Stimulated activated CD4-positive, alpha-beta T cell treated with anti-CD3 and anti-CD28 coated beads, Interleukin-15, amount 100 ng/mL, for 24 hours (primary cell): ENCODE measurements around the gene IL1RAPL2.
"Not testable (repeated sequence)": the region's sequence is repeated elsewhere in the genome, so short reads cannot be mapped to it uniquely, and the experiment has no call there.

Experiments used
- DNase-seq: peaks from one replicate; pipeline ENCODE4 v3.0.0-alpha.2; 2020

Gene IL1RAPL2

GRCh38 chrX:104863466-104863865, 297.5 kb downstream of the IL1RAPL2 start:
- DNase-seq = no peak

DNA sequence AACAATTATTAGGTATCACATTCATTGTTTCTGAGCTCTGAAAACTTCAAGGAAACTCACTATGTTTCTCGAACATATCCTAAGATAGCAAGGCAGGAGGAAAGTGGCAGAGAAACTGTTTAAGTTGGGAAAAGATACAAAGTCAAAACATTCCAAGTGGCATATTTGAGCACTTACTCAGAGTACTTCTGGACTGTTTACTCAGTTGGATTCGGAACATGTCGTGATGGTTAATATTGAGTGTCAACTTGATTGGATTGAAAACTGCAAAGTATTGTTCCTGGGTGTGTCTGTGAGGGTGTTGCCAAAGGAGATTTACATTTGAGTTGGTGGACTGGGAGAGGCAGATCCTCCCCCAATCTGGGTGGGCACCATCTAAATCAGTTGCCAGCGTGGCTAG, 298.3 kb downstream of the IL1RAPL2 start:
- no peak for DNase-seq

- no peak for DNase-seq
These were observed 311.5 kb downstream of the IL1RAPL2 start for GRCh38 chrX:104877504-104877903.

DNA sequence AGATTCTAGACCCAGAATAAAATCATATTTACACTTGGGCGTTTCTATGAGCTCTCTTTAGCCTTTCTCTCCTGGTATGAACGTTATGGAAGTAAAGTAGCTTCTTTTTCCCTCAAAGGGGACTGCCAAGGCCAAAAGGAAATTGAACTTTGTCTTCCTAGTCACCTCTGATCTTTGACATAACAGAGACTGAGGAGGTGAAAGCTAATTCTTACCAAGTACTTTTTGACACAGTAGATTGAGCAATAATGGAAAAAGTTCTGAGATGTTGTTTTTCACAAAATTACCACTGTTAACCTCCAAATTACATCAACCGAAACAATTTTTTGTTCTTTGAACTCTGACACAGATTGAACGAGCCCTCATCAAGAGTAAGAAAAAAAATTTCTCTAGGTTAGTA, 336.1 kb downstream of the IL1RAPL2 start:
- no peak for DNase-seq

GRCh38 chrX:104909694-104910093, 343.7 kb downstream of the IL1RAPL2 start:
- peak; percentile 1 for DNase-seq

DNA sequence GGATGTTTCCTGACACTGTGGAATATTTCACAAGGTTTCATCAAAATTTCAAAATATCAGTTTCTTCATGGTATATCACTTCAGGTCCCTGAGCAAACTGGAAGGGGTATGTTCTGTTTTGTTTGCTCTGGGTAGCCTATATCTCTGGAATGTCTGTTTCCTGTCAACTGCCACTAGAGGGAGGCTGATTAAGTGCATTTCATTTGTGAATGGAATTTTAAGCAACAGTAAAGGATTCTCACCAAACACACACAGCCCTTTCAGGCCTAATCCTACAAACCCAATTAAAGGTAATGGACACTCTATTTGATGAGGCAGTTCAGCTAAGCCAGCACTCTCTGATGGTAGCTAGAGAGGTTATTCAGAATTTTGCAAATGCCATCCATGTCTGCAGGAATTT, 347.3 kb downstream of the IL1RAPL2 start:
- DNase-seq = no peak

GRCh38 chrX:104914686-104915085, 348.7 kb downstream of the IL1RAPL2 start:
- not testable (repeated sequence) for DNase-seq

DNA sequence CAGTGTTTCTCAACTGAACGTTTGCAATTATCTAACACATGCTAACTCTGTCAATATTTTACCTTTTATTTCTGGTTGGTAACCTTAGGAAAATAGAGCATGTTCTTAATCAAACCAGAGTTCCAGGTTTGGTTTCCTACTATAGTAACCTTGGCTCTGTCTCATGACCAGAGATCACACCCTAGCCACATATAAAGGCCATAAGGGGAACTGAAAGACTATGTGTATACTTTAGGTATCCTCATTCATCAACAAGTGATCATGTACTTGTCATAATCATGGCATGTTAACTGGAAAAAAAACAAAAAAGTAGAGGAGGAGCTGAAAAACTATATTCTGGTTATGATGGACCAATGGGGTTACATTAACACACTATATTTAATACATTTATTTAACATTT, 352.1 kb downstream of the IL1RAPL2 start:
- DNase-seq = no peak

DNA sequence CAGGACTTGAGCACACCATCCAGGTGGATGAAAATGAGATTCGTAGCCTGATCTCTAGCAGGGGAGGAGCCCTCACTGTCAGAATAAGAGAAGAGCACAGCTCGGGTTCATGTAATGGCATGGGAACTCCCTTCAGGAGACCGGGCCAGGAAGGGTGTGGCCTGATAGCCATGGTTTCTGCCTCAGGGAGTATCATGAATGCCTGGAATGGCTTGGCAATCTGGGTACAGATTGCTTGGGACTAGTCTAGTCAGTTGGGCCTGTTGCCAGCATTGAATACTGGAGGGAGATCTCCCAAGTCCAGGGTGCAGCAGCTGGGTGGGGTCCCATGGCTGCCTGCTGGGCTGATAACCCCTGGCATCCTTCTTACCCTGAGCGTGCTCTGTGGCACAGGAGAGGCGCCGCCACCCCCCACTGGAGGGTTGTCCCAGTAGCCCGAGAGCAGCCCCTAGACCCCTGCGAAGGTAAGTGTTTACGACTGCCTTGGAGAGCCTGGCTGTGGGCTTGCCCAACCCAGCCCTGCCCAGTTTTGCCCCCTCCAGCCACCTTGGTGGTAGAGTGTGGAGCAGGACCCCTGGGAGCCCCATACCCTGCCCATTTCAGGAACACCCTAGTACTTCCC, 355.7 kb downstream of the IL1RAPL2 start:
- no peak for DNase-seq

- peak; percentile 64 for DNase-seq
These were observed 356.2 kb downstream of the IL1RAPL2 start for GRCh38 chrX:104922206-104922621.

DNA sequence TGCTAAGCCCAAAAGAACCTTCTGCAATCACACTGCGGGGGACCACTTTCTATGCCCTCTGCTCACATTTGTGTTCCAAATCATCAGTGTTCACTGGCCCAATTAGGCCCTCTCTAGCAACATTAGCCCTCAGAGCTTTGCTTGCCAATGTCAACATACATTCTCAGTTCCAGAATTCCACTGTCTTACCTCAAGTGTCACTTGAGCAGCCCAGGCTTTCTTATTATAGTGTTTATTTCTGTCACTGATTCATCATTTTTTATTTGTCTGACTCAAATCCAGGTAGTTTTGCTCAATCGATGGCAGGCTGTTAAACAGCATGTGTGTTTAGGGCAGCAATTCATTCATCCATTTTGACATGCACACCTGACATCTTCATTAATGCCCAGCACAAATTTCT, 363.3 kb downstream of the IL1RAPL2 start:
- no peak for DNase-seq

DNA sequence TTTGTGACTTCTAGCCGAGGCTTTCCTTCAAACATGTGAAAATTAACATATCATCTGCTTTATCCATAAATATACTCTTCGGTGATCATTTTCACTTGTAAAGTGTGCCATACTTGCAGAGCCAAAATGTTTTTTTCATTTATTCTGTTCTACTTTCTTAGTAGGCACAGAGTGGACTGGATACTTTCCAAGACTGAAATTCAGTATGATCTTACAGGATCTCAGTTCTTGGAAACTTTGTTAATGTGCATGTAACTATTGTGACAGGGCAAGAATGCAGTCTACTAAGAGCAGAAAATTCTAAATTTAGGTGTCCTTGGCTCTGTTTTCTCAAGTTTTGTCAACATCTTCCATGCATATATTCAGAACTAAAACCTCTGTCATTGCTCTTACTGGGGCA, 369.6 kb downstream of the IL1RAPL2 start:
- no peak for DNase-seq

- no peak for DNase-seq
These were observed 387.3 kb downstream of the IL1RAPL2 start for GRCh38 chrX:104953251-104953650.

DNA sequence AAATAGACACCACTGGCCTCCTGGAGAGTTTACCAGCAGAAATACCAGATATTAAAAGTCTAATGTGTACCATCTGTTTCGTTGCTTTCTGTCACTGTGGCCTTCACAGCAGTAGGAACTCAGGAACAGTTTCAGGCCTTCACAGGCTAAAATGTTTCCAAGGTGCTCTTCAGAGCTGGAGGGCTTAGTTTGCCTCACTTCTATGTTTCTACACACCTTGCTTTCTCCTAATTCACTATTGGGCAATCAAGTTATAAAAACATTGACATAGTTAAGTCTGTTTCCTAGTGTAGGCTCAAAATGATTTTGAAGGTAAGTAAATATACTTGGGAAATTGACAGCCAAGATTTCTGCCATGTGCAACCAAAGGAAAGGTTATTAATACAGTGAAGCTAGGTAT, 395.9 kb downstream of the IL1RAPL2 start:
- no peak for DNase-seq

DNA sequence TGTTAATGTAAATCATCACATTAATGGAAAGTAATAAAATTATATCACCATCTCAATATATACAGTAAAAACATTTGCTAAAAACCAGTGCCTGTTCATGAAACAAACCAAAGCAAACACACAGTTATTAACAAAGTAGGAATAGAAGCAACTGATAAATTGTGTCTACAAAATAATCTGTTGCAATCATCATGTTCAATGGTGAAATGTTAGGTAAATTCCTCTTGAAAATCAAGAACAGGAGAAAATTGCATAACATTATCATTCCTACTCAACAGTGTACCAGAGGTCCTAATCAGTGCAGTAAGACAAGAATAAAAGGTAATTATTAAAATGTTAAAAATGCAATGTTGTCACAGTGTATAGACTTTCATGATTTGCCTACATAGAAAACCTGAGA, 402.2 kb downstream of the IL1RAPL2 start:
- no peak for DNase-seq

GRCh38 chrX:104972737-104973136, 406.7 kb downstream of the IL1RAPL2 start:
- DNase-seq = no peak

DNA sequence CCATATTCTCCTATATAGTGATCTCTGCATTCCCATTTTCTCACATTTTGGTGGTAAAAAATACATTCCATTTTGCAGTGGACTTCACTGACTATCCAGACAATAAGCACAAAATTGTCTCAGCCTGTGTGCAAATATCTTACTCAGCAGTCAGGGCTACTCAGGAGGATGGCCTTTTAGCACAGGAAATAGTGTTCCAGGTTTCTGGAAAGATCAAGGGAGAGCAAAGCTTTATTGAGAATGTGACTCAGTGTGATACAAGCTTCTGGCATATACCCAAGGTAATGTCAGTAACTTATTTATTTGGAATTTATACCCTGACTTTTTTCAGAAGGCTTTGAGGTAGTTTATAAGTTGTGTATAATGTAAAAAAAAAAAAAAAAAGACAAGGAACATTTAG, 421.1 kb downstream of the IL1RAPL2 start:
- no peak for DNase-seq

DNA sequence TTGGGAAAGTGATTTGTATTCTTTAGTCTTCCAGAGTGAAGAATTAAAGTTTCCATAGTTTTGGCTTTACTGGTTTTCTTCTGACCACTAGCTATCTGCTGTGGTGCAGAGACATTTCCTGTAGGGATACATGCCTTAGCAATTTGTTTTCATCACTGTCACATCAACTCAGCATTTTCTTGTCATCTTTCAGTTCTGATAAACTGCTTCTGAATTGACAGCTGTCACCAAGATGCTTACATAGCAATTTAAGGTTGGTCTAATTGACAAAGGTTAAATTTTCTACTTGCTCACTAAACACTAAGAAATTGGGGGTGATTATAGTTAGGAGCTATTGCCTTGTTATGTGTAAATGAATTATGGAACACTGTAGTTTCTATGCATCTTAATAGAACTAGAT, 422.0 kb downstream of the IL1RAPL2 start:
- no peak for DNase-seq

DNA sequence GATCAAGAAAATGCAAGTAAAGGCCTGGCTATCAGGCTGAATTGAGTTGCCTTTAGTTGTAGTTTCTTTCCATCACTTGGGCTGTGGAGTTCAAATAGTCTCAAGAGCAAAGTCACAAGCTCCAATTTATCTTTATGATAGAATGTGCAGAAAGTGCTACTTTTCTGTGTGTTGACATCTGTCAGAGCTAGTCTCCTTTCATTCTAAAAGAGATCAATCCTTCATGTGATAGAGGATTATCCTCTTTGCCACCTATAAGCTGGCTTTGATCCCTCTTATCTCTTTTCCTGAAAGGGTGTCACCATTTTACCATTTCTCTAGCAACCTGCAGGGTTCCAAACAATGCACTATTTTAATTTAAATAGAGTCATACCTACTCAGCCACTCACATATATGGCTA, 429.5 kb downstream of the IL1RAPL2 start:
- no peak for DNase-seq

DNA sequence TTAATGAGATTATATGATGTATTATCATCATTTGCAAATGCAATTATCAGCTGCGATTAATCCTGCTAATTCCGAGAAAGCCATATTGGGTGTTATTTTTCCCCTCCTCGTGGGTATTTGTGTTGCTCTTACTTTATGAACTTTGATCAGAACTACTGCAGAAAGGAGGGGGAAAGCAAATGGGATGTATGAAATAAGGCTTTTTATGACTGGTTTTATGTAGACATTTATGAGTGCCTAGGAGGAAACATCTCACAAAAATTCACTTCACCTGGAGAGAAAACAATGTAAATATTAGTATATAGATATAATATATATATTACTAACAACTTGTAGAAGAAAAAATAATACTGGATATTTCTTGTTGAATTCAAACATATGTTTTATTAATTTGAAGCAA, 440.1 kb downstream of the IL1RAPL2 start:
- no peak for DNase-seq

GRCh38 chrX:105006996-105007395, 441.0 kb downstream of the IL1RAPL2 start:
- no peak for DNase-seq

- no peak for DNase-seq
These were observed 447.7 kb downstream of the IL1RAPL2 start for GRCh38 chrX:105013719-105014118.

DNA sequence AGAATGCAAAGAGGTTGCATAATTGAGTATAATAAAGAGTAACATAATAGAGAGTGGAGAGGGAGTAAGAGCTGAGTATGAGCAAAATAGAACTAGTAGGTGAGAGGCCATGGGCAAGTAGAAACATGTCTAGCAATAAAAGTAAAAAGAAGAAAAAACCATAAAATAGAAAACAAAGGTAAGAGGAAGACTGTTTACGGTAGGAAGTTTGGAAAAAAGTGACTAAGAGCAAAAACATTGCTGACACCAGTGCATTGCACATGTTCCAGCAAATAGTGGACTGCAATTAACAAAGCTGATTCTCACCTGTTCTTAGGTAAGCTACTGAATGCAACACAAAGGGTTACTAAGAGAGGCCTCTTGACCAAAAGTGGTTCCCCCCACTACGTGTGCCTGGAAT, 451.6 kb downstream of the IL1RAPL2 start:
- no peak for DNase-seq

DNA sequence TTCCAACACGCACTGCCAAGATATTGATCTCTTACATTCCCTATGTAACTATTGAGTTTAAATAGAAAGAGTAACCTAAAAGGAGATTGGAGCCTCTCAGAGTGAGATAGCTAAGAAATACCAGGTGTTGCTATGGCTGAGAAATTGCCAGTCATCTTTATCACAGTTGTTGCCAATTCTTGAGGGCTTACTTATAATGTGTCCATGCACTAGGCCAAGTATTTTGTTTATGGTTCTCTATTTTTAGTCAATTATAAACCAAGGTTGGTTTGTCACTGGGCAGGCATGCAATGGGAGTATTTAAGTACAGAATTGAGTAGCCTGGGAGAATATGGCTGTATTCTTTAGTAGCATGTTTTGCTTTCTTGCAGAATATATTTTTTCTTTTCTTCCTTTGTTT, 452.9 kb downstream of the IL1RAPL2 start:
- no peak for DNase-seq

GRCh38 chrX:105028962-105029361, 463.0 kb downstream of the IL1RAPL2 start:
- DNase-seq = not testable (repeated sequence)
